Fibroblast of gingiva (primary cell): ENCODE data around the gene HOOK1.
"Not testable (repeated sequence)": the region's sequence is repeated elsewhere in the genome, so short reads cannot be mapped to it uniquely, and the experiment has no call there.

Experiments
- DNase-seq: peaks from one replicate; pipeline ENCODE4 v3.0.0-alpha.2; 2011; ENCODE audit warnings: low read depth

HOOK1 gene

DNA sequence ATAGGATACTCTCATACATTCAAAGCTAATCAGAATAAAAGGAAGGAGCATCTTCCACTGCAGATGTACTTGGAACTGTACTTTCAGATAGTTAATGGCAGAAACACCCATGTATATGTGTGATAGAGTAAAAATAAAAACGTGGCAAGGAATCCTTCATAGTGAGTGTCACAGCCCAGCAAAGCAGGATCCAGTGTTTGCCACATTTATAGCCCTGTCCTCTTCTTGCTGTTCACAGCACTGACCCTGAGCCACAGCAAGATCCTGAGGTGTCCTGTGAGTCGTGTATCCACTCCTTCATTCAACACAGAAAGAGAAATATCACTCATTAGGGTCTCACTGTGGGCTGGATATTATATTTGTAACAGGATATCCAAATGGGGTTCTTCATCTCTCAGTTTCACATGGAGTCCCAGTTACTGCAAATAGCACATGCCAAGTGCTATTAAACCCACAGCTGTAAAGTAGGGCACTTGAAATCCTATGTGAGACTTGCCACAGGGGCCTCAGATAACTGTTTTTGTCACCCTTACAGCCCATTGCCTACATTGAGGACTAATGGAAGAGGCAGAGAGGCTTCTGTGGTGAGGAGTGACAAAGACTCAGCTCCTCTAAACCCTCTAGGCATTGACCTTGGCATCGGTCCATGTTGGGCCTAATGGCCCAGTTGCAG, 70.5 kb downstream of the HOOK1 start:
- no peak for DNase-seq

DNA sequence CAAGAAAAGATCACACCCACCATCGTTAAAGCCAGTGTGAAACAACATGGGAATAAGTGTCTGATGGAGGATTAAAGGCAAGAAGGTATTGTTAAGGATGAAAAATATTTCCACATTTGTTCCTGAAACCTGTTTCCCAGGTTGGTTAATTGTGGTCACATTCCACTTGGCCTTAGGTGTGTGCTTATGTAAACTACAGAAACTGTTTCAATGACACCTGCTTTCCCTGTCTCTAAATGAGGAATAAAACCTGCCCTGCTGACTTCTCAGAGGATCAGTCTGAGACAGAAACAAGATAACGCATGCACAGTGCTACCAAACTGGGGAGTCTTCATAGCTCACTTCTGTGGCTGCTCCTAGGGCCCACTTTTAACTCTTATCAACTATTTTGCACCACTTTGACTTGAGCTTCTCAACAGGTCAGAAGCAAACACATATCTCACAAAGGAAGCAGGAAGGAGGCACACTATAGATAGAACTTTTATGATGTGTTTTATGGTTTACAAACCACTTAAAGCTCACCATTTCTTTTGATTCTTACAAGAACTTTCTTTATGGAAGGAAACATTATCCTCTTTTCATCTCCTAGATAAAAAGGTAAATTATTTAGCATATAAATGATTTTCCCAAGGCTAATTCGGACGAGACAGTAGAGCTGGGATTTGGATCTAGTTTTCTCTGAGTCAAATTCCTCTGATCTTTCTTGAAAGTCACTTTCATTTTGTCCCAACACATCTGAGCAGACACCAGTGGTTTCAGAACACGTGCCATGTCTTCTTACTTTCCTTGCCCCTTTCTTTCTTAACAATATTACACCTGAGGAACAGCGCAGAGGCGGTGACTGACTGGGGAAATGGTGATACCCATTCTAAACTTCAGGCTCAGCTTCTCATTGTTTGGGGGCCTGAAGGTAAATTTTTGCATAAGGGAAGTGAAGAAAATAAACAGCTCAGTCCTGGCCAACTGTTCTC, 78.4 kb downstream of the HOOK1 start:
- no peak for DNase-seq

DNA sequence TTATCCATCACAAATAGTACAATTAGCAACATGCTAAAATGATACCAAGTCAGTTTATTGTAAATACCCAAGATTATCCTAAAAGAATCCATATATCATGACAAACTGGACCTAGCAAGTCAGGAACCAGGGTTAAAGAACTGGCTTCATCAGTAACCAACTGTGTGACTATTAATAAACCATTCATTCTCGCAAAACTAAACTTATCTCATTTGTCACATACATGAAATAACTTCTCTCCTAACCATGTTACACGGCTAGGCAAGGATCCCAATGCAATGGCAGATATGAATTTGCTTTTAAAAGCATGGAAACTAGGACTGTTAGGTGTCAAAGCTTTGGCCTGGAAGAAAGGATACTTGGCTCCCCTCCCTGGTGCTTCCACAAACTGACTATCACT, 82.4 kb downstream of the HOOK1 start:
- DNase-seq, result no peak

DNA sequence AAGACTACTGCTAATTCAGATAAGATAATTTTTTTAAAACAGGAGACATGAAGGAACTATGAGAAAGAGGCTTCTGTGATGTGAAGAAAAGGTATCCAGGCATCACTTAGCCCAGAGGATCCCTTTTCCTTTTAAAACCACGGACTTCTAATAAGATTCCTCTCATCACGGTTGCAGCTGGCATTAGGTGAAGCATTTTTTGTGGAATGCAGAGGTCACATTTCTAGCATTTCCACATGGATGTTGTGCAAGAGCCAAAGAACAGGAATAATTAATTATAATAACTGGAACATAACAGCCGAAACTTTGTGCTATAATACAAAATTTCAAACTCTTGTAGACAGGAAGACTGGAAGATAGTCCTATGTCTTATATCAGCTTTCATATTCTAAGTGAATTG, 84.2 kb downstream of the HOOK1 start:
- DNase-seq, result peak; percentile 13

DNA sequence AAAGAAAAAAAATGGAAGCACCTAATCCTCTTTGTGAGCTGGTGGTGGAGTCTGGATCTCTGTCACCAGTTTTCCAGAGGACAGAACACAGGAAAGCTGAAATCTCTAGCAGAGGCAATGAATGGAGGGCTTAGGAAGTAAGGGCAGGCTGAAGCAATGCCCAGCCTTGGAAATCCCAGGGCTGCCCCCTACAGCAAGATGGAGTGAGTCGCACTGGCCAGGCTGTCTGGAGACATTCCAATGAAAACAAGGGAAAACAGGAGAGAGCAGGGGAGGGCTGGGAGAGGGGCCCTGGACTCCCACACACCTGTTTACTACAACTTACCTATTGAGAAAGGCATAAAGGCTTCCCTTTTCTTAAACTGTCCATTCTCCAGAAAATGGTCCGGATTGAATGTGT, 85.9 kb downstream of the HOOK1 start:
- DNase-seq, result no peak

DNA sequence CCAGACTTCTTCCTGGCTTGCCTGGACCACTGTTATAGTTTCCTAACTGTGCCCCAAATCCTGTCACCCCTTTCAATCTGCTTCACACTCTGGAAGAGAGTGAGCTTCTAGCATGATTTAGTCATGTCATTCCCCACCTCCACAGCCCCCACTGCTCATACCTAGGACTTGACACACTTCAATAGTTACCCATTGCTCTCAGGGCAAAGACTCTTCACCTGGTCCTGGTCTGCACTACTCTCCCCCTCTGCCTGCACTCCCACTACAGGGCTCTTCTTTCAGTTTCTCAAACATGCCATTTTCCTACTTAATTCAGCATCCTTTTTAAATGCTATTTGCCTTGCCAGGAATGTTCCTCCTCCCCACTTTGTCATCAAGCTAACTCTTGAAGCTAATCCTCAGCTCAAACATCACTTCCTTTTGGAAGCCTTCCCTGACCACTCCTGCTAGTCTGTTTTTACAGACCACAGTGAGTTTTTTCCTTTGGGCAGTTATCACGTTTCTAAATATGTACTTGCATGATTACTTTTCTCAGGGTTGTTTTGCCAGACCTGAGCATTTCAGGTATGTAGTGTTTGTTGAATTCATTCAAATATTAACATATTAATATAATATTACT, 87.1 kb downstream of the HOOK1 start:
- DNase-seq, result peak; percentile 2

DNA sequence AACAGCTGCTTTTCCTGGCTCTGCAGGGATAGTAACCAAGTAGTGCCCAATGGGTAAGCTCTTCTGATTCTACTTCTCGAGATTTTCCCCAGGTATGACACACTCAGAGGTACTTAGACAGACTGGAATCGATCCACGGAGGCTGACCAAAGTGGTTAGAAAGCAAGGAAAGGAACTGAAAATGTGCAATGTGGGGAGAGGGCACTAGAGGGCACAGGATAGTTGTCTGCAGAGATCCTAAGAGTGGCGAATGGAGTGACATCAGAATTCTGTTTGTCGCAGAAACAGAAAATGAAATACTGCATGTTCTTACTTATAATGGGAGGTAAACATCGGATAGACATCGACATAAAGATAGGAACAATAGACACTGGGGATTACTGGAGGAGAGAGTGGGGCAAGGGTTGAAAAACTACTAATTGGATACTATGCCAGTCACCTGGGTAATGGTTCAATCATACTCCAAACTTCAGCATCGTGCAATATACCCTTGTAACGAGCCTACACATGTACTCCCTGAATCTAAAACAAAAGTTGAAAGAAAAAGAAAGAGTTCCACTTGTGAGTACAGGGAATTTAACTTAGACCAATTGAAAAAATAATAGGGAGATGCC, 88.5 kb downstream of the HOOK1 start:
- DNase-seq, result peak; percentile 7

DNA sequence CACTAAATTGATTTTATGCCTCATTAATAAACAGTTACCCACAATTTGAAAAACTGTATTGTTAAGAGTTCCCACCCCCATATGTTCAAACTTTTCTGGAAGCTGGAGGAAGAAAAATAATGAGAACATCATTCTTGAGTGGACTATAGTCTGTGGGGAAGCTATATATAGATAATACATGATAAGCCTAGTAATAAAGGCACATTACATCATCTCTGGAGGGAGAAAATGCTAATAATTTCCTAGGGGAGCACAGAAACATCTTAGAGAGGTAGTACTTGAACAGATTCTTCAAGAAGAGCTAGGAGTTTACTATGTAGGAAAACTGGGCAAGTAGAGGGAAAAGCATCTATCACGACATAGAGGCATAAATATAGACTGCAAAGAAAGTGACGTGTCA, 92.2 kb downstream of the HOOK1 start:
- DNase-seq, result no peak

DNA sequence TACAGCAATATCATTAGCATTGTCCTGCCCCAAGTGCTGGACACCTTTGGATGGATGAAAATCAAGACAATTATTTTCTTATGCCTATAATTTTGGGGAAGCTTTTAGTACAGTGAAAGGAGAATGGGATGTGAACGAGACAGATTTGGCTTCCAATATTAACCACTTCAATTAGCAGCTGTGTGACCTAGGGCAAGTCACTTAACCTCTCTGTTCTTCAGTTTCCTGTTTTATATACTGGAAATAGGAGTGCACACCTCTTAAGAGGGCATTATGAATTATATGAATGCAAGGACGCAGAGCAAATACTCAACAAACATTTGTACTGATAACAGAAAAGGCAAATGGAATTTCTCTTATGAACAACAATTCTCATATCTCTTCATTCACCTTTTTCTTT, 93.3 kb downstream of the HOOK1 start:
- no peak for DNase-seq

DNA sequence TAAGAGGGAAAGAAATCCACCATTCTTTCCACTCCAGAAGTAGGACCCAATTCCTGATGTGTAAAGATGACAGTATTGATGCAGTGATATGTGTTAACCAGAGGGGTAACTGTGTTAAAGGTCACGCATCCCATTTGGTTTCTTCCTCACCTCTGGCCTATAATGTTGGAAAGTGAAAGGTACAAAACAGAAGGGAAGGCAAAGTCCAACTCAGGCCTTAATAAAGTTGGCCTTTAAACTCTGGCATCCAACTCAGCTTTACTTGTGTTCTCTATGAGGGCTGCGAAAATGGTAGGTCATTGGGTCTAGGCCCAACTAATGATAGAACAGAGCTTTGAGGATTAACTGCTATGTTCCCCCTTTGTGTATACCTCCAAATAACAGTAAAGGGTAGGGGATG, 93.9 kb downstream of the HOOK1 start:
- DNase-seq, result no peak

DNA sequence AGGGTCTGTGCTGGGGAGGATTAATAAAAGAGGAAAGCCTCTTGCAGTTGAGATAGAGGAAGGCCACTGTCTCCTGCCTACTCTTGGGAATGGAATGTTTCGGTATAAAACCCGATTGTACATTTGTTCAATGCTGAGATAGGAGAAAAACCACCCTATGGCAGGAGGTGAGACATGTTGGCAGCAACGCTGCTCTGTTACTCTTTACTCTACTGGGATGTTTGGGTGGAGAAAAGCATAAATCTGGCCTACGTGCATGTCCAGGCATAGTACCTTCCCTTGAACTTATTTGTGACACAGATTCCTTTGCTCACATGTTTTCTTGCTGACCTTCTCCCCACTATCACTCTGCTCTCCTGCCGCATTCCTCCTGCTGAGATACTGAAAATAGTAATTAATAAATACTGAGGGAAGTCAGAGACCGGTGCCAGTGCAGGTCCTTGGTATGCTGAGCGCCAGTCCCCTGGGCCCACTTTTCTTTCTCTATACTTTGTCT, 100.1 kb downstream of the HOOK1 start:
- not testable (repeated sequence) for DNase-seq

DNA sequence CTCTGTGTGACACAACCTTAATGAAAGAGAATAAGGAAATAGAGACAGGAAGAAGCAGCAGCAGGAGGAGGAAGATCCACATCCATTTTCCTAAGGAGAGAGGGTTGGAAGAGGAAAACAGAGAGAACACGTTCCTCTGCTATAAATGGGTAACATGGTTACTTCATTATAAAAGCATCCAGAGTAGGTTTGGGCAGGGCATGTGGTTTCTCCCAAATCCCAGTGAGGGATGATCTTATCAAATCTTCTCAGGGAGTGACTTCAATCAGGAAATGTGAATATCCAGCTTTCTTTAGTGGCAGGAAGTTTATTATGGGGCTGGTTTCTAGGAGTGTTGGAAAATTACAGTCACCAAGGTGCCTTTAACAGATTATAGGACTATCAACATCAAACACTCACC, 100.8 kb downstream of the HOOK1 start:
- DNase-seq, result no peak

DNA sequence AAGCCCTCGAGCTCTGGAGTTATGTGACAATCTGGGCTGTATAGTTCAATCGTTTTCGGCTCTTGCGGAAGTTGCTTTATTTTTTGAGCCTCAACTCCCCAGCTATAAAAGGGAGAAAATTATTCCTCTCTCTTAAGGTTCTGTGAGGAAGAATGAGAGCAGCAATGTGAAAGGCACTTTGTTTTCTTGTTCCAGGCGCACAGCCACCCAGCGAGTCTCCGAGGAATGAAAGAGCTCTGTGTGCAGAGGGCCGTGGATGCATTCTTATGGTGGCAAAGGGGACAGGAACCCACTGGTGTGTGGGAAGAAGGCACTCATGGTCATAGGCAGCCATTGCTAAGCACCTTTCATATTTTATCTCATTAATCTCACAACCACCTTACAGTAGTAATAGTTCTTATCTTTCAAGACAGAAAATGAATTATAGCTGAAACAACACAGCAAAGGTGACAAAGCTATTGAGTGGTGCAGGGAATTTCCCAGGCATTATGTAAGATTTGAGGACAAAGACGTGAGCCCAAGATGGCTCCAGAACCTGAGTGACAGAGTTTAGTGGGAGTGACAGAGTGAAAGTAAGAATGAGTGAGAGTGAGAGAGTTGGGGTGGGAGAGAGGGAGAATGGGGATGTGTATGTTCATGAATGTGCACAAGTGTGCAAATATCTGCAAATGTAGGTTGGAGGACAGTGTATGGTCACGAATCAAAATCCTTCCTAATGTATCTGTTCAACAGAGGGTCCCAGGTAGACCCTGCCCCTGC, 102.5 kb downstream of the HOOK1 start:
- no peak for DNase-seq

DNA sequence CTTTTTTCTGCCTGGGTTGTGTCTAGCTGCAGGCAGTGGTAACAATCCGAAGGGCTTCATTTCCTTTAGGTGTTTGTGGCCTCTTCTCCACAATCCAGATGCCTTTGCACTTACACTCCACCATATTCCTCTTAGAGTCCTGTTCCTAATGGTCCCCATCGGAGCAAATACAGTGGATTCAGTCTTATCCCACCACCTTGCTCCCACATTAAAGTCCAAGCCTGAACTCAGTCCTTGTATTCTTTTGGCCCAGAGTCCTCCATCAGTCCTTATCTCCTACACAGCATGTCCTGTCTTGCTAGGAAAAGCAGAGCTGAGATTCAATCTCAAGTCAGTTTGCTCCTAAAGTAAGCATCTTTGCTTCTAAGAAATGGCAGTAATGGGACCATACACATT, 103.0 kb downstream of the HOOK1 start:
- no peak for DNase-seq

DNA sequence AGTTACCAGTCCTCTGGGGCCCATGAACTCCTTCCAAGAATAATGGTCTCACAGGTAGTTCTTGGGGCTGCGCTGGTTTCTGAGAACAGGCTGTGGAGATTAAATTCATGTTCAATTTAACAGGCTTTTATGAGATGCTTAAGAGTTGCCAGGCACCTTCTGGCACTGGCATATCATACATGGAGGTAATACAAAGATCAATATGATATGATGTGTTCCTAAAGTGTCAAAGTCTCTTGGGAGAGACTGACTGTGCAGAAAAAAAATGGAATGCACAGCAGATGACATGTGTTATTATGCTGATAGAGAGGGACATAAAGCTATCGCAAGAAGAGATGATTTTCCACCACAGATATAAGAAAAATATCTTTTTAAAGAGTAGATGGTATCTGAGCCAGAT, 105.0 kb downstream of the HOOK1 start:
- no peak for DNase-seq

DNA sequence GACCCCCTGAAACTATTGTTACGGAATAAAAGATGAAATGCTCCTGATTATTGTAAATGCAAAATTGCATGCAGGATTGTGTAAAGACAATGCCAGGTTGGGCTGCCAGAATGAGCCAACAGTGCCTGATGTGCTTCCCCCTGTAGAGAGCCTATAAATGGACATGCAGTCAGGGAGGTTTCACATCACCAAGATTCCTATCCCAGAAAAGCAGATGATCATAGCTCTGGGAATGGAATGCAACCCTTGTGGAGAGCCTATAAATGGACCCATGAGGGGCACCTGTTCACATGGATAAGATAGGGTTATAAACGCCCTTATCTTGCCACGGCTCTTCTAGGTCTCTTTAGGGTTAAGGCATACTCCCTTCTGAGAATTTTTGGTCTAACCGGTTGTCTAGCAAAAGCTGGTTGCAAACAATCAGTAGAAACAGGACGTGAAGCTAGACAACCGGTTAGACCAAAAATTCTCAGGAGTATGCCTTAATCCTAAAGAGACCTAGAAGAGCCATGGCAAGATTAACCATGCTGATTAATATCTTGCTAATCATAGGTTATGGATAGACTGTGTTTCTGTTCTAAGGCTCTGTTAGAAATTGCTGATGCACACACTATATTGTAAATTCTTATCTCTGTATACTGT, 106.6 kb downstream of the HOOK1 start:
- not testable (repeated sequence) for DNase-seq

DNA sequence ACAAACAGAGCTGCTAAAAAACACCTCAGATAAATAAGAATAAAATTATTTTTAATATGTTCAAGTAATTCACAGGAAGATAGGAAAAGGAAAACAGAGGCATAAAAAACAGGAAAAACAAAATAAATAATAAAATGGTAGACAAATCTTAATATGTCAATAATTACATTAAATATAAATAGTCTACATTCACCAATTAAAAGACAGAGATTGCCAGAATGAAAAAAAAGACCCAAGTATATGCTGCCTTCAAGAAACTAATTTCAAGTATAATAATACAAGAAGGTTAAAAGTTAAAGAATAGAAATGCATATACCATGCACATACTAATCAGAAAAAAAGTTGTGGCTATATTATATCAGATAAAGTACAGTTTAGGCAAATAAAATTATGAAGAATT, 109.9 kb downstream of the HOOK1 start:
- no peak for DNase-seq
